NCI-H1930 (cell line): ENCODE results near the gene PINLYP.

ENCODE experiments used
- DNase-seq, 2 experiments: peaks; one replicate each; lab custom pipeline; 2025; lab: John Stamatoyannopoulos, UW

Gene PINLYP

DNA sequence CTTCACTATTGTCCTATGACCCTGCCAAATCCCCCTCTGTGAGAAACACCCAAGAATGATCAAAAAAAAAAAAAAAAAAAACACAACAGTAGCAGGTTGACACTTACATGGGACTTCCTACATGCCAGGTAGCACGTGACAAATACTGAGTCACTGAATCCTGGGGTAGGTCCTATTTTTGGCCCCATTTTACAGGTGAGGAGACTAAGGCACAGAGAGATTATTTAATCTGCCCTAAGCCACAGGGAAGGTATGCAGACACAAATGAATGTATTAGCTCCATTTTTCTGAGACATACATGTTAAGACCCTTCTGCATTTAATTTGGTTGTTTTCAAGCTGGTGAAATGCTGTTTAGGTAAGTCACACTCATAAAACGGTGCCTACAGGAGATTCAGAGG lies 26.9 kb upstream of the PINLYP start:
- DNase-seq, result no peak

DNA sequence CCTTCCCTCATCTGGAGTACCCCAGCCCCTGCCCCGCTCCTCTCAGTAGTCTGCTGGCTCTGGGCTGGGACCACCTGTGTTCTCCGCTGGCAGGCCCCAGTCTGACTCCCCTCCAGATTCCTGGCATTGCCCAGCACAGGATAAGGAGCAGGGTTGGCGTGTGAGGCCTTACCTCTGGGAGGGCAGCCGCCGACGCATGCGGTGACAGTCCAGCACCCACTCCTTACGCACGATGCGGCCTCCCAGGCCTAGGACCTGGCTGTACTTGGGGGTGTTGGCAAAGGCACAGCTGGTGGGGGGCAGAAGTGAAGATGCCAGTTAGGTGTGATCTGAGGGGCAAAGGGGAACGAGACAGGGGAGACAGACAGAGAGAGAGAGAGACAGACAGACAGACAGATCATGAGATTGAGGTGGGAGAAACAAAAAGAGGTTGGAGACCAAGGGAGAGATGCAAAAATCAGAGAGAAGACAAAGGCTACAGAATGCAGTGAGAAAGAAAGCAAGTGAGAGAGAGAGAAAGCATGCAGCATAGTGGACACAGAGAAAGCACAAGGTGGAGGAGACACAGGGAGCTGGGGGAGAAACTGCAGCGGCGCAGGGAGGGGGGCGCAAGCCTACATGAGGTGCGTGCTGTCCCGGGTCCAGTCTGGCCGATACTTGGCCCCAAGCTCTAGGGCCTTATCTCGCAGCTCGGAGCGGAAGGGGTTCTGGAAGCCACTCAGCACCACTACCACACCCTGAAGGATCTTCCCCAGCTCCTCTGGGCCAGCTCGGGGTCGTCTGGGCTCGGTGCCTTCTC lies 24.0 kb upstream of the PINLYP start:
- no peak for DNase-seq

DNA sequence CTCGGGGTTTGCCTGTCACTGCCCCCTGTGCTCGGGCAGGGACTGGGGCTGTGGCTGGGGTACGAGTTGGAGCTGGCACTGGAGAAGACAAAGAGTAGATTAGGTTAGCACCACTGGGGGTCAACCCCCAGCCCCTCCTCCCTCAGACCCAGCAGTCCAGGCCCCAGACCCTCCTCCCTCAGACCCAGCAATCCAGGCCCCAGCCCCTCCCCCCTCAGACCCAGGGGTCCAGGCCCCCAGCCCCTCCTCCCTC lies 23.5 kb upstream of the PINLYP start:
- no peak for DNase-seq

DNA sequence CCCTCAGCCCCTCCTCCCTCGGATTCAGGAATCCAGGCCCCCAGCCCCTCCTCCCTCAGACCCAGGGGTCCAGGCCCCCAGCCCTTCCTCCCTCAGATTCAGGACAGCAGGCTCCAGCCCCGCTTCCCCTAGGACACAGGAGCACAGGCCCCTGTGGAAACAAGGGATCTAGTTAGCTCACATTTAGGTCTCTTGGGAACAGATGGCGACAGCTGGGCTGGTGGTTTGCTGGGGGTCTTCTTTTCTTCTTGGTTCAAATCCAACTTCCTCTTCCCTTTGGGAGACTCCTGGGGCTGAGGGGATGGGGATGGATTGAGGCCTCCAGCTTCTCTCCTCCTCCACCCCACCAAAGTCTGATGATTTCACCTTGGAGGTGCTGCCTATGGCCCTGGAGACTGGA lies 23.0 kb upstream of the PINLYP start:
- DNase-seq, result no peak

DNA sequence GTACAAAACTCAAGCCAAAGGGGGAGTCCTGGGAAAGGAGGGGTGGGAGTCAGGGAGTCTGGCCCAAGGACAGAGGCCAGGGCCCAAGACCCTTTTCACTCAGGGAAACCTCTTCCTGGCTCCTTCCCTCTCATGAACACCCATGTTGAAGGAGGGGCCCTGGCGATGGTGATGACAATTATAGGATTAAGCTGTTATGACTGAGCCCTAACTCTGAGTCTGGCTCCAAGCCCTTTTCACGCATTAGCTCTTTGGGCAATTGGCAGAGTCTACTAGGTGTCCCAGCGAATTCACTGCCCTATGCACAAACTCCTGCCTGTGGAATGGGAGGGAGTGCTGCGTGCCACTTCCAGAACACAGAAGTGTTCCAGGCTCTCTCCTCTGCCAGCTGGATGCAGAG lies 21.9 kb upstream of the PINLYP start:
- no peak for DNase-seq

DNA sequence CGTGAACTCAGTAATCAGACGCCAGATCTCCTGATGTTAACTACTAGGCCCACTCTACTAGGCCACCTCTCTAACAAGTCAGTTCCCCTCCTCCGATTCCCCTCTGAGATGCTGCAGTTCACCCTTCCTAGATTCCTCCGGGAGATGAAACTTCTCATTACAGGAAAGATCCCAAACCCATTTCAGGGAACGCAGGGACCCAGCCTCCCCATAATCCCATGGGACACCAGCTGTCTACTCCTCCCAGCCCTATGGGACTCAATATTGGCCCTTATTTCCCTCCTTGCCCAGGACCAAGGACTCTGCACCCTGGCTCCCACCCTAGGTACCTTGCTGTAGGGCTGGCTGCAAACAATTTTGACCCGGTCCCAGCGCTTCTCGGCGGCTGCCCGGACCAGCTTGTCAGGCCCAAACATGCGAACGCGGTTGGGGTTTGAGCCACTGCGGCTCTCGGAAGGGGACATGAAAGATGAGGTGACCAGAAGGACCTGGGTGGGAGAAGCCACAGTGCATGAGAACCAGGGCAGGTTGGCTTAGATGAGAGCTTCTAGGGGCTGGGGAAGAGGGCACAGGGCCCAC lies 21.2 kb upstream of the PINLYP start:
- DNase-seq, result no peak

DNA sequence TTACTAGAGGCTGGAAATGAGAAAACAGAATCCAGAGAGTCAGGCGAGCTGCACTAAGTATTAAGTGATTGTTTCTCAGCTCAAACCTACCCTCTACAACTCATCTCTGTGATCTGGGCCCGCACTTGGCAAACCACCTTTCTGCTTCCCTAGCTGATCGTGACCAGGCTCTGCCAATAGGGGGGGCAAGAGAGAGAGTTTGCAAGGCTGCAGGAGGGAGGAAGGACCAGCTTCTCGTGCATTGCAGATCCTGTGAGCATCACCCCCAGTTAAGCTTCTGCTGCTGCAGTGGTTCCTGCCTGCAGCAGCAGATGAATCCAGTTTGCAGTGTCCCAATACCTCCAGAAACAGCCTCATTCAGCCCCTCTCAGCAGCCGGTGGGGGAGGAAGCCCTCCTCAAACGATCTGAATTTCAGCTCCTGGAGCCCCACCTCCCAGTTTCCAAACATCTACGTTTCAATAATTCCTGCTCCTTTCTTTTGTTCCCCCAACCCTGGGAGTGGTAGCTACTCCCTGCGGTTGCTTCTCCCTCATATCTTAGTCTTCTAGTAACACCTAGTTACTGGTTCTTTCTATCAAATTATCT lies 20.3 kb upstream of the PINLYP start:
- peak; percentile 47 to 50 for DNase-seq

DNA sequence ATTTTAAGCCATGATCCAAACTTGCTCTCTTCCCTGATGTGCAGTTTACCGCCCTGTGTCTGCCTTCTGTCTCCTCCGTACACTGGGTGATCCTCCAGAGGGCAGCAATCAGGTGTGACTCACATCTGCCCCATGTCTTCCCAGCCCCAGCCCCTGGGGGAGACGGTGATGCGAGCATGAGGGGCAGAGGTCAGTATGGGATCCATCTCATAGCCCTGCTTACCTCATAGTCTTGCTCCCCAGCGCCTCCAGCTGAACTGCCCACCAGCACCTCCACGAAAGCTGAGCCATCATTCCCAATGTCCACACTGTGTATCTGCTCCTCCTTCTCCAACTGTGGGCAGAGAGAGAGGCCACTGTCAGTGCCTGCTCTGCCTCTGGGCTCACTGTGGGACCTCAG lies 14.9 kb upstream of the PINLYP start:
- DNase-seq, result no peak

DNA sequence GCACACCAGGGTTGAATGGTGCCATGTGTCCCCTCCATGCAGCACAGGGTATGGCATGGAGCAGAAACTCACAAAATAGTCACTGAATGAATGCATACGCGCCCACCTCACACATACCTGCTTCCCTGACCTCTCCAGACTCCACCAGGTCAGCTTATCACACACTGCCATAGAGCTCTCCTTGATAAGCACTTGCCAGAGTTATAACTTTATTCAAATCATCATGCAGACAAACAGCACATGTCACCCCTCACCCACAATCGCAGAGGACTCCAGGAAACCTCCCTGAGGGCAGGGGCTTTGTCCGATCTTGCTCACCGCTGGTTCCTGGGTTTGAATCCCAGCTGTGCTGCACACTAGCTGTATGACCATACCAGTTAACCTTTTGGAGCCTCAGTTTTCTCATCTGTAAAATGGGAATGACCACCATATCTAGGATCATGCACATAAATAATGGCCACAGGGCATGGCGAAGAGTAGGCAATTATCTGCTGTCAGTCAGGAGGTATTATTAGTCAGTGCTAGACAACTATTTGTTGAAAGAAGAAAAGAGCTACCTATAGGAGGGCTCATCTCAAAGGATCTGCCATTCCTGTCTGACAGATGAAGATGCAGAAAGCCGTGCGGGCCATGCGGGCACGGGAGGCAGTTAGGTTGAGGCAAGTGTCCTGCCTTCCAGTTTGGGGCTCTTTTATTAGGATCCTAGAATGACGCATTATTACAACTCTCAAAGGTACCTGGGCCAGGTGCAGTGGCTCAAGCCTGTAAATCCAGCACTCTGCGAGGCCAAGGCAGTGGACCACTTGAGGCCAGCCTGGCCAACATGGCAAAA lies 14.2 kb upstream of the PINLYP start:
- no peak for DNase-seq

DNA sequence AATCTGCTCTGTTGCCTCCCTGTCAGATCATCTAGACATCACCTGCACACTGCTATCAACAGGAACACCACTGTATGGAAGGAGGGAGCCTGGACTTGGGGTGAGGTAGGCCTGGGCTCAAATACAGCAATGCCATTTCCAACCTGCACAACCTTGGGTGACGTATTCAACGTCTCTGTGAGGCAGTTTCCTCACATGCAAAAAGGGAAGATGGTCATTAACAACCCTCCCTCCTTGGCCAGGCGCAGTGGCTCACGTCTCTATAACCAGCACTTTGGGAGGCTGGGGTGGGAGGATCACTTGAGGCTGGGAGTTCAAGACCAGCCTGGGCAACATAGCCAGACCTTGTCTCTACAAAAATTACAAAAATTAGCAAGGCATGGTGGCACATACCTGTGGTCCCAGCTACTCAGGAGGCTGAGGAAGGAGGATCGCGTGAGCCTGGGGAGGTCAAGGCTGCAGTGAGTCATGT lies 13.3 kb upstream of the PINLYP start:
- DNase-seq, result no peak

DNA sequence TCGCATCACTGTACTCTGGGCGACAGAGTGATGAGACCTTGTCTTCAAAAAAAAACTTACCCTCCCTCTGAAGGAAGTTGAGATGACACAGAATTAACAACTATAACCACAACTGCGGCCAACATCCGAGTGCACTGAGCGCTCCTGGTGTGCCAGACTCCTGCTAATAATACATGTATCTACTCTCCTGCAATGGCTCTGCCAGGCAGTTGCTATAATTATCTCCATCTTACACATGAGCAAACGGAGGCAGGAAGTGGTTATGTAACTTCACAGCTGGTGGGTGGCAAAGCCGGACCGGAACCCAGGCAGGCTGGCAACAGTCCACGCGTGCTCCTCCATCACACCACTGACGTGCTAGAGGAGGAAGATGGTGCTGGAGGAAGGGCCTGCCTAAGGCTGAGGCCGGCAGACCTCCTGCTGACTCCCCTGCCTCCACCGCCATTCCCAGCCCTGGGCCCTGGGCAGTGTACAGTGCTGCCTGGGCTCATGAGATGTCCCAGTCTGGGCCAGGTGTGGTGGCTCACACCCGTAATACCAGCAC lies 12.8 kb upstream of the PINLYP start:
- no peak for DNase-seq

DNA sequence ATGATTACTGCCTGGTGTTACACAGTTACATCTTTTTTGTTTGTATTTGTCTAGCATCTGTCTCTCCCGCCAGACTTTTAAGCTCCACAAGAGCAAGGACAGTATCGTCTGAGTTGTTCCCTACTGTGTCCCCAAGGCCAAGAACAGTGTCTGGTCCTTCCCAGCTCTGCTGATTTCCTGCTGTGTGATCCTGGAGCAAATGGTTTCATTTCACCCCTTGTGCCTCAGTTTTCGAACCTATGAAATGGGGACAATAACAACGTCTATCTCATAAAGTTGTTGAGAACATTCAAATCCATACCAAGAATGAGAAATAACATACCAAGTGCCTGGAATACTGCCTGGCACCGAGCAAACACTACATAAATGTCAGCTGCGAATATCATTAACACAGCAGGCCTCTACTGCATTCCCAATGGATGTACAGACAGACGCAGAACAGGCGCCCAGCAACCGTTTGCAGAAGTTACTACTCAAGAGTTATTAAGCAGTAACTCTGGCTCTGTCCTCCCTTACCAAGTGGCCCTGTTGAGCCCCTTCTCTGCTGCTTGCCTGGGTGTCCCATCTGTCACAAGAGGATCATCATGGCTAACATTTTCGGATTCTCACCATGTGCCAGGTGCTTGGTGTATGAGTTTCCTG lies 11.7 kb upstream of the PINLYP start:
- DNase-seq, result no peak

DNA sequence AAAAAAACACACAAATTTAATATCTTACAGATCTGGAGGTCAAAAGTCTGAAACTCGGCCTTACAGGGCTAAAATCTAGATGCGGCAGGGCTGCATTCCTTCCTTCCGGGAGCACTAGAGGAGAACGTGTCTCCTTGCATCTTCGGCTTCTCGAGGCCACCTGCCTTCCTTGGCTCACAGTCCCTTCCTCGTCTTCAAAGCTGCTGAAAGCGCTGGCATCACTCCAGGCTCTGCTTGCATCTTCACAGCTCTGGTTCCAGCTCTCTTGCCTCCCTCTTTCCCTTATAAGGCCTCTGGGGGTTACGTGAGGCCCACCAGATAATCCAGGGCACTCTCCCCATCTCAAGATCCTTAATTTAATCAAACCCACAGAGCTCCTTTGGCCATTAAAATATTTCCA lies 10.8 kb upstream of the PINLYP start:
- DNase-seq, result no peak

DNA sequence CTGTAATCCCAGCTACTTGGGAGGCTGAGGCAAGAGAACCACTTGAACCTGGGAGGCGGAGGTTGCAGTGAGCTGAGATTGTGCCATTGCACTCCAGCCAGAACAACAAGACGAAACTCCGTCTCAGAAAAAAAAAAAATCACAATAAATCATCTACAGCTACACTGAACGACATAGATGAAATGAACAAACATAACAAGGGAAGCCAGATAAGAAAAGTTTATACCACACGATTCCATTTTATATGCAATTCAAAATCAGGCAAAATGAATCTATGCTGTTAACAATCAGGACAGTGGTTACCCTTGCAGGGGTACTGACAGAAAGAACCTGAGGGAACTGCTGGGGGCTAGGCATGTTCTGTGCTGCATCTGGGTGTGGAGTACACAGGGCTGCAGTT lies 5.9 kb upstream of the PINLYP start:
- no peak for DNase-seq

DNA sequence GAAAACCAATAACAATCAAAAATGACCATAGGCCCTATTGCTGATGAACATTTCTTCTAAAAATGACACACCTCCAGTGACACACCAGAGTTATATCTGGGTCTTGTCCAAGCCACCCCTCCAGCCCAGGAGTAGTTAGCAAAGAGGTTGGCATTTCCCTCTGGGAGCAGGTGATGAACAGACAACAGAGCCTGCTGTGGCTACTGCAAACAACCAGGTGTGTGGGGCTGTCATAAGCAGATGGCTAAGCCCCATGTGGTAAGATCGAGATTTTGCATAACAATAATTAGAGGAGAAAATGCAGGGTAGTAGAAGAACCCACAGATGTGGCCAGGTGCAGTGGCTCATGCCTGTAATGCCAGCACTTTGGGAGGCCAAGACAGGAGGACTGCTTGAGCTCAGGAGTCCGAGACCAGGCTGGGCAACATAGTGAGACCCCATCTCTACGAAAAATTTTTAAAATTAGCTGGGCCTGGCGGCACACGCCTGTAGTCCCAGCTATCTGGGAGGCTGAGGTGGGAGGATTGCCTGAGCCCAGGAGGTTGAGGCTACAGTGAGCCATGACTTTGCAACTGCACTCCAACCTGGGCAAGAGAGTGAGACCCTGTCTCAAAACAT lies 5.3 kb upstream of the PINLYP start:
- DNase-seq, result no peak

DNA sequence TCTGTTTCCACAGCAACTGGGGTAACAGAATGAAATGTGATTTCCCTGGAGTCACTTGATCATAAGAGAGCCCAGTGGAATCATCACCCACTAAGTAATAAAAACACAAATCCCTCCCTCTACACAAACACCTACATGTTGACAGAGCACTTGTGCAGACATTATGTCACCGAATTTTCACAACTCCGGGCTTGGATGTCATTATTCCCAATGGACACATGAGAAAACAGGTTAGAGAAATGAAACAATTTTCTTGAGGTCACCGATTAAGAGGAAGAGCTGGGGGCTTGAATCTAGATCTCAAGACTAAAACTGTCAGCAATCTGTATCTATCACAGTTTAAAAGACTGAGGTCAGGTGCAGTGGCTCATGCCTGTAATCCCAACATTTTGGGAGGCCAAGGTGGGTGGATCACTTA lies 3.4 kb upstream of the PINLYP start:
- DNase-seq, result no peak

DNA sequence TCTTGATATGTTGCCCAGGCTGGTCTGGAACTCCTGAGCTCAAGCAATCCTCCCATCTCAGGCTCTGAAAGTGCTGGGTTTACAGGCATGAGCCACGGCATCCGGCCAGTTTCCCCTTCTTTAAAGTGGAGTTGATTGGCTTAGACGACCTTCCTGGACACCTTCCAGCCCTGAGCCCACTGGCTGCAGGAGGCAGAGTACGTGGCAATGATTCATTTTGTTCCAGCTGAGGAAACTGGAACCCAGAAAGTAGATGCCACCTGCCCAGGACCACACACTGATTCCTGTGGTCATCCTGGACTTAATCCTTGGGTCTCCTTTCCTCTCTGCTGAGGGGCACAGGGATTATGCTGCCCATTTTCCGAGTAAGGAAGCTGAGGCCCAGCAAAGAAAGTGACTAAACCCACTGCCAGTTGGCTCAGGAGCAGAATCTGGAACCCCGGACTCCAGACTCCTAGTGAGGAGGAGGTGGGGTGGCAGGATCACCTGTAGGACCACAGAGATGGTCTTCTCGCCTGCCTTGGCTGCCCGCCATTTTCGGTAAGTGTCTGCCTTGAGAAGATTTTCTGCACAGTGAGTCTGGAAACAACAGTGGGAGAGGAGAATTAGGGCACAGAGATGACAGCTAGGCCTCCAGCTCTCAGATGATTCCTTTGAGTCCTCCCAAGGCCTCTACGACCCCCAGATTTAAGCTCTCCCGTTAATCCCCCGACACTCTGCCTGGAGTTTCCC lies 1.0 kb upstream of the PINLYP start:
- DNase-seq, result no peak

DNA sequence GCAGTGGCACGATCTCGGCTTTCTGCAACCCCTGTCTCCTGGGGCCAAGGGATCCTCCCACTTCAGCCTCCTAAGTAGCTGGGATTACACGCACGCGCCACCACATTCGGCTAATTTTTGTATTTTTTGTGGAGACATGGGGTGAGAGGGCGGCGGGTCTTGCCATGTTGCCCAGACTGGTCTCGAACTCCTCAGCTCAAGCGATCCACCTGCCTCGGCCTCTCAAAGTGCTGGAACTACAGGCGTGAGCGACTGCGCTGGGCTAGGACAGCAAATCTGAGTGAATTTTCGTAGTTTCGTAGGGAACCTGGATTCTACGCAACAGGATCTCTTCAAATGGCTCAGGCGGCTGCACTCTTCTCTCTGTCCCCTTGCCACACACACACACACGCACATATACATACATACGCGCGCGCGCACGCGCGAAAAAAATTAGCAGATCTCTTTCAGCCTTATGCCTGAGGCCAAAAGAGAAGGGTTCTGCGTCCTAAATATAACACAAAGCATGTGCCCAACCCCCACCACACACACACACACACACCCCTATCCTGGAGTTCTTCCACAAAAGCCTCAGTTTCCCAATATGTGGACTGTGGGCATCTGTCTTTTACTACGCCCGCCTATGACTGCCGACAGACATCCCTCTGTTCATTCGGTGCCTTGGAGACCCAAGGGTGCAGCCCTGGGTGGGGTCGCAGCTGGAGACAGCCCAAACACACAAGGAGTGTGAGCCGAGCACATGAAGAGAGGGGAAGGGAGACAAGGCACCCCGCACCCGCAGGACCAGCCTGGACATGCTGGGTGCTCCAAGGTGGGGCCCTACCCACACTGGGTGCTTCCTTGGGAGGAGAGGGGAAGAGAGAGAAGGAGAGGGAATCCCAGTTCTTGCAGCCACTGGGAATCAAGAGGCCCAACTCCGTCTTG lies 616 bp downstream of the PINLYP start:
- peak; percentile 34 to 38 for DNase-seq

DNA sequence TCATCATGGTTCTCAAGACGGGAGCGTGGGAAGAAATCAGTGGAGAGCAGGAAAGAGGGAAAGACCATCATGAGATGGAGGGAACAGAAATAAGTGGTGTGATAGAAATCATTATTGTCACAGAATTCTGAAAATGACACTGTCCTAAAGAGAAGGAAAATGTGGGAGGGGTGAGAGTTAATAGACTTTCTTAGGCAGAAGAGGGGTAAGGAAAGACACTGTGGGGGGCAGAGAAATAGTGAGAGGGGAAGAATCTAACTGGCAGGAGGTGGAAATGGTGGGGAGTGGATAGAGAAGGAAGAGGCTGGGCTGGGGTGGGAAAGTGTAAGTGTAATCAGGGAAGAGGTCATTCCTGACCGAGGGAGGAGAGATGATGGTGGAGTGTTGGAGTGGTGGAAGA lies 3.2 kb downstream of the PINLYP start:
- no peak for DNase-seq

DNA sequence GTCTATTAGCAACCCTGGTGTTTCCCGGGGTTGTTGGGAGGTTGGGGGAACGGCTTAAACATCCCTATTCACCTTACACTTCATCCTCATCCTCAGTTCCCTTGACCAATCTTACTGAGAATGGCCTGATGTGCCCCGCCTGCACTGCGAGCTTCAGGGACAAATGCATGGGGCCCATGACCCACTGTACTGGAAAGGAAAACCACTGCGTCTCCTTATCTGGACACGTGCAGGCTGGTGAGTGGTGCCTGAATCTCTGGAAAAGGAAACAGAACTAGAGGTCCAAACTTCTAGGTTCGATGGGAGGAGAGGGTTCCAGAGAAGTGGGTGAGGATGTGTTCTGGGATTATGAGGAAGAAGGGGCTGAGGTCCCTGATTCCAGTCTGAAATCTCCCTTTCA lies 5.9 kb downstream of the PINLYP start:
- no peak for DNase-seq
